ACC112 (cell line): Measurements from ENCODE around the gene COPG1.
"Not testable (repeated sequence)": the region's sequence is repeated elsewhere in the genome, so short reads cannot be mapped to it uniquely, and the experiment has no call there.

ENCODE experiments used
- H2AFZ ChIP-seq: fragments of 200-600 bp; sonication (generic); one replicate; pipeline ENCODE4 v1.6.0; 2017; ENCODE audit warnings: antibody characterized with exemption, low read length; ENCODE audit not compliant: unreplicated experiment
- H3K27ac ChIP-seq: fragments of 200-600 bp; sonication (generic); 2 replicates; pipeline ENCODE4 v1.5.1; 2014; ENCODE audit warnings: low read depth, mild to moderate bottlenecking, antibody characterized with exemption, low read length, moderate library complexity
- H3K27me3 ChIP-seq: fragments of 200-600 bp; sonication (generic); 2 replicates; pipeline ENCODE4 v1.6.1; 2014; ENCODE audit warnings: mild to moderate bottlenecking, antibody characterized with exemption, low read length, moderate library complexity, mixed read lengths; ENCODE audit not compliant: insufficient read depth
- H3K36me3 ChIP-seq: fragments of 200-600 bp; sonication (generic); 2 replicates; pipeline ENCODE4 v1.6.1; 2016; ENCODE audit warnings: mild to moderate bottlenecking, antibody characterized with exemption, low read length, moderate library complexity, mixed read lengths; ENCODE audit not compliant: insufficient read depth
- H3K4me1 ChIP-seq: fragments of 200-600 bp; sonication (generic); one replicate; pipeline ENCODE4 v1.6.1; 2016; ENCODE audit warnings: low read length, mixed read lengths; ENCODE audit not compliant: insufficient read depth, unreplicated experiment, control insufficient read depth
- H3K4me3 ChIP-seq: fragments of 200-600 bp; sonication (generic); 2 replicates; pipeline ENCODE4 v1.5.1; 2014; ENCODE audit warnings: mild to moderate bottlenecking, low read depth, low read length
- H3K79me2 ChIP-seq: fragments of 200-600 bp; sonication (generic); one replicate; pipeline ENCODE4 v1.6.0; 2016; ENCODE audit warnings: low read length; ENCODE audit not compliant: control insufficient read depth, unreplicated experiment, insufficient read depth

Gene COPG1

GRCh38 chr3:129245141-129245540 lies 4.3 kb upstream of the COPG1 start:
- peaks cover 22% of the 10 kb centered on the region for H3K4me1 ChIP-seq
- no peaks in the 10 kb centered on the region for H3K36me3 ChIP-seq
- H3K79me2 ChIP-seq: peaks cover 20% of the 10 kb centered on the region
- H3K27ac ChIP-seq: peak overlapping the region; percentile 62
- no peaks in the 10 kb centered on the region for H3K27me3 ChIP-seq
- H3K4me3 ChIP-seq: peak overlapping the region; percentile 15; the same call in 1 of the 2 replicates
- peak overlapping the region; percentile 49 for H2AFZ ChIP-seq

GRCh38 chr3:129245641-129246306 lies 3.6 kb upstream of the COPG1 start:
- Histone ChIP-seq H3K79me2 (peaks cover 26% of the 10 kb centered on the region), H3K4me3 (peak overlapping the region; percentile 15; the same call in 1 of the 2 replicates), H3K27ac (peak overlapping the region; percentile 62), H2AFZ (peak overlapping the region; percentile 49), H3K4me1 (peaks cover 19% of the 10 kb centered on the region)
- not testable (repeated sequence) for H3K36me3 ChIP-seq, H3K27me3 ChIP-seq

- Histone ChIP-seq H2AFZ (no peak overlapping the region), H3K79me2 (peaks cover 30% of the 10 kb centered on the region), H3K4me3 (no peak overlapping the region), H3K27me3 (no peaks in the 10 kb centered on the region), H3K36me3 (no peaks in the 10 kb centered on the region), H3K27ac (no peak overlapping the region), H3K4me1 (peaks cover 18% of the 10 kb centered on the region)
These were observed 2.8 kb upstream of the COPG1 start for GRCh38 chr3:129246636-129247035.

- H3K4me3 ChIP-seq: peak overlapping the region; percentile 82
- peaks cover 35% of the 10 kb centered on the region for H3K4me1 ChIP-seq
- no peaks in the 10 kb centered on the region for H3K27me3 ChIP-seq
- H3K27ac ChIP-seq: no peak overlapping the region; the same call in 1 of the 2 replicates
- peaks cover 47% of the 10 kb centered on the region for H3K79me2 ChIP-seq
- peak overlapping the region; percentile 16 for H2AFZ ChIP-seq
- peaks cover 14% of the 10 kb centered on the region for H3K36me3 ChIP-seq
These were observed 973 bp upstream of the COPG1 start for GRCh38 chr3:129248286-129248979.

GRCh38 chr3:129252748-129253147 lies 3.3 kb downstream of the COPG1 start:
- Histone ChIP-seq H3K36me3 (peaks cover 44% of the 10 kb centered on the region), H2AFZ (no peak overlapping the region), H3K27ac (peak overlapping the region; percentile 72), H3K79me2 (peaks cover 68% of the 10 kb centered on the region), H3K27me3 (no peaks in the 10 kb centered on the region), H3K4me1 (peaks cover 28% of the 10 kb centered on the region), H3K4me3 (no peak overlapping the region)

- peaks cover 20% of the 10 kb centered on the region for H3K4me1 ChIP-seq
- no peak overlapping the region for H2AFZ ChIP-seq
- no peak overlapping the region for H3K4me3 ChIP-seq
- H3K79me2 ChIP-seq: peaks cover 54% of the 10 kb centered on the region
- peaks cover 53% of the 10 kb centered on the region for H3K36me3 ChIP-seq
- H3K27ac ChIP-seq: no peak overlapping the region
- H3K27me3 ChIP-seq: no peaks in the 10 kb centered on the region
These were observed 5.3 kb downstream of the COPG1 start for GRCh38 chr3:129254536-129255230.

GRCh38 chr3:129256270-129256669 lies 6.9 kb downstream of the COPG1 start:
- peaks cover 67% of the 10 kb centered on the region for H3K36me3 ChIP-seq
- H3K79me2 ChIP-seq: peaks cover 44% of the 10 kb centered on the region
- no peaks in the 10 kb centered on the region for H3K27me3 ChIP-seq
- no peak overlapping the region for H3K27ac ChIP-seq
- H2AFZ ChIP-seq: no peak overlapping the region
- H3K4me3 ChIP-seq: no peak overlapping the region
- peaks cover 17% of the 10 kb centered on the region for H3K4me1 ChIP-seq

GRCh38 chr3:129257609-129258008 lies 8.2 kb downstream of the COPG1 start:
- Histone ChIP-seq H3K27me3 (no peaks in the 10 kb centered on the region), H2AFZ (no peak overlapping the region), H3K27ac (no peak overlapping the region), H3K36me3 (peaks cover 61% of the 10 kb centered on the region), H3K4me1 (peaks cover 8% of the 10 kb centered on the region), H3K4me3 (no peak overlapping the region), H3K79me2 (peaks cover 31% of the 10 kb centered on the region)

- peaks cover 62% of the 10 kb centered on the region for H3K36me3 ChIP-seq
- no peaks in the 10 kb centered on the region for H3K27me3 ChIP-seq
- no peak overlapping the region for H3K27ac ChIP-seq
- H3K4me3 ChIP-seq: no peak overlapping the region
- no peaks in the 10 kb centered on the region for H3K4me1 ChIP-seq
- no peak overlapping the region for H2AFZ ChIP-seq
- peaks cover 20% of the 10 kb centered on the region for H3K79me2 ChIP-seq
These were observed 10.4 kb downstream of the COPG1 start for GRCh38 chr3:129259612-129260477.

- Histone ChIP-seq H2AFZ (no peak overlapping the region), H3K79me2 (peaks cover 20% of the 10 kb centered on the region)
These were observed 11.2 kb downstream of the COPG1 start for GRCh38 chr3:129260606-129261005.

More at GRCh38 chr3:129260606-129261005, 11.2 kb downstream of the COPG1 start:
- Histone ChIP-seq H3K4me3 (no peak overlapping the region), H3K27ac (no peak overlapping the region), H3K4me1 (peaks cover 6% of the 10 kb centered on the region), H3K36me3 (peaks cover 61% of the 10 kb centered on the region), H3K27me3 (no peaks in the 10 kb centered on the region)
